HG02678 (cell line): ENCODE data around the gene ABHD17A.
"Not testable (repeated sequence)": the region's sequence is repeated elsewhere in the genome, so short reads cannot be mapped to it uniquely, and the experiment has no call there.

Experiments
- ATAC-seq: cut with Tn5 transposase; IDR thresholded peaks from one replicate; pipeline ENCODE4 v1.9.1; 2021; ENCODE audit warnings: mild to moderate bottlenecking, moderate library complexity; ENCODE audit not compliant: unreplicated experiment

ABHD17A gene

DNA sequence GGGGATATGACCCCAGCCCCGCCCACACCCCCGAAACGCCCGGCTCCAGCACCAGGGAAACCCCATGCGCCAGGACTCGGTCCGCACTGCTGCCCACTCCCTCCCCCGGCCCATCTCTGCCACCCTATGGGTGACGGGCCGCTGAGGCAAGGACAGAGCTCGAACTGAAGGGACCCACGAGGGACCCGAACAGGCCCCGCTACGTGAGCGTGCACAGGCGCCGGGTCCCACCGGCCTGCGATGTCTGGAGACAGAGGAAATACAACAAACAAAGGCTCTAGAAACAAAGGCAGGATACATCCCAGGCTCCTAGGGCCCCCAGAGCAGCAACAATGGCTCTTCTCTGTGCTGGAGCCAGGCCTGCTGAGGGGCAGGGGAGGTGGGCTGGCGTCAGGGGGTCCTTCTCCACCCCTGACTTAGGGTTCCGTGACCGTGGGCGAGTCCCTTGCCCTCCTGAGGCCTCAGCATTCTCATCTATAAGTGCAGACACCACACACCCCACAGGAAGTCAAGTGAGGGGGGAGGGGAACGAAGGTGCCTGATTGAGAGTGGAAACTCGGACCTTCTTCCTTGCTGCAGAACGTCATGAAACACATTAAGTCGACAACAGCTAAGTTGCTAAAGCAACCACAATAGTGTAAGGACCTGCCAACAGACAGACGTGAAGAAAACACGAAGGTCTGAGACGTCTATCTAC, 3.1 kb downstream of the ABHD17A start:
- ATAC-seq, result no peak

DNA sequence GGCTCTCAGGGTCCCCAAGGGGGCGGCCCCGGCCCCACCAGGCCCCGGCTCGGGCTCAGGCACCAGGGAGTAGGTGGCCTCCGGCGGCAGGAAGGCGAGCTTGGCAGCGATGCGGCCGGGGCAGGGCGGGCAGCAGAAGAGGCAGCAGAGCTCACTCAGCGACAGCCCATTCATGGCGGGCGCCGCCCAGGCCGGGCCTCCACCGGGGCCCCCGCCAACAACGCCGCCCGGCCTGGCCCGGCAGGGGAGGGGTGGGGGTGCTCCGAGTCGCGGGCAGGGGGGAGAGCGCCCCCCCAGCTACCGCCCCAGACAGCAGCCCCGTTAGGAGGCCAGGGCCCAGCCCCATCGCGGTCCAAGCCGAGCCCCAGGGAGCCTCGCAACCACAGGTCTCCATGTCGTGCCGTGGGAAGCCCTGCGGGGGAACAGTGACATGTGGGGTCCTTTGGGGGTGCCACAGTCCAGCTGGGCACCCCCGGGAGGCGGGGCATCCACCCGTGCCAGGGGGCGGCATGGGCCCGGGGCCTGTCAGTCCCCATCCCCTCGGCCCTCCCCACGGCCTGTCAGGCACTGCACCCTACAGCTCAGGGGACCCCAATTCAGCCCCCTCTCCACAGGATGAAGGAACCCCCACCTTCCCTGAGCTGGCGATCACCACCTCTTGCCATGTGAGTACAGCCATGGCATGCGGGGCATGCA, 3.8 kb downstream of the ABHD17A start:
- ATAC-seq, result not testable (repeated sequence)

DNA sequence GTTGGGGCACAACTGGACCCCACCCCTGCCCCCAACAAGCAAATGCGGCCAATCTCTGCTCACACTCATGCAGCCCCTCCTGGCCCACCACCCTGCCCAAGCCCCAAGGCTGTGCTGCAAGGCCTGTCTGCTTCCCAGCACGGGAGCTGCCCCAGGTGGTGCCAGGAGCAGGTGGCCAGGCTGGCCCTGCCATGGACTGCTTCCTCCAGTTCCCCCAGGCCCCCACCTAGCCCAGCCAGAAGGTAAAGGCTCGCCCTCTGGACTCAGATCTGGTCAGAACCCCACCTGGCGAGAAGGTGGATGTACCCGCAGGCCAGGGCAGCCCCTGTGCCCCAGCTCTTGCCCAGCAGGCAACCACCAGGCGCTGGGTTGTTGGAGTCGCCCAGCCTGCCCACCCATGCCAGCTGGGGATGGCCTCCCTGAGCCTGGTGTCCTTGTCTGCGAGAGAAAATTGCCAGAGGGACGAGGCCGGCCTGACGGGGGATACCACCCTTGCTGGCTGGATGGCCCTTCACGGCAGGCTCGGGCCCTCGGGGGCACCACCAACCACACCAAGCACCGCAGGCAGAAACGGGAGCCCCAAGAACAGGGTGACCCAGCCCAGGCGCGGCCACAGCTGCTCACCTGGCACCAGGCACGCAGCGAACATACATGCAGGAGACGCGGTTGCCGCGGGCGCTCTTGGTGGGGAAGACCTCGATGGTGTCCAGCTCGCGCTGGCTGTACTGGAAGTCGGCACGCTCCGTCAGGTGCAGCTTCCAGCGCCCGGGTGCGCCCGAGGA, 4.5 kb downstream of the ABHD17A start:
- ATAC-seq, result no peak

DNA sequence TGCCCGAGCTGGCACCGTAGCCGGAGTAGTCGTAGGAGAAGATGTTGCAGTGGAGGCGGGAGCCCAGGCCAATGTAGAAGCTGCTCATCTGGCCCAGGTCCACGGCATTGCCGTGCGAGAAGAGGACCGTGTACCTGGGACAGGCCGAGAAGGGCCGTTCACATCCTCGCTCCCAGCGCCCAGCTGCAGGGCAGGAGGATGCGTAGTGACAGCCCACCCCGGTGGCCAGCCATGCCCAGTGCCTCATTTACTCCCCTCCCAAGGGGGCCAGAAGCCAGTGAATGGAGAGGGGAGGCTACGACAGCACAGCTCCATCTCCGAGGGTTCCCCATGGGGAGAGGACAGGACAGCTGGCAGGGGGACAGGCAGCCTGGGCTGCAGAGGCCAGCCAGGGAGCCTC, 5.3 kb downstream of the ABHD17A start:
- not testable (repeated sequence) for ATAC-seq

DNA sequence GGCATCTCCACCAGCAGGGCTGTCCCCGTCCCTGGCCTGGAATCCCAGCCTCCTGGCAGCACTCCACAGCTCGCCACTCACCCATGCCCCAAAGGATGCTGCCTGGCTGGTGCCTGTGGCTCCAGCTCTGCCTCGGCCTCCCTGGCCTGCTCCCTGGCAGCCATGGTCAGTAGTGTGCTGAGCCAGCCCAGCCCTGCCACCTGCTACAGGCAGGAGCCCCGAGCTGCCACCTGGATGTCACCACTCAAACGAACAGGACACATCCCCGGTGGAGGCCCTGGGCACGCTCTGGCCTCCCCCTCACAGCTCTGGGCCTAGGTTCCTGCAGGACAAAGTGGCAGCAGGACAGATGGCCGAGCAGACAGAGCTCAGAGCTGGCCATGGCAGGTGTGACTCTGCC, 6.7 kb downstream of the ABHD17A start:
- ATAC-seq, result not testable (repeated sequence)

DNA sequence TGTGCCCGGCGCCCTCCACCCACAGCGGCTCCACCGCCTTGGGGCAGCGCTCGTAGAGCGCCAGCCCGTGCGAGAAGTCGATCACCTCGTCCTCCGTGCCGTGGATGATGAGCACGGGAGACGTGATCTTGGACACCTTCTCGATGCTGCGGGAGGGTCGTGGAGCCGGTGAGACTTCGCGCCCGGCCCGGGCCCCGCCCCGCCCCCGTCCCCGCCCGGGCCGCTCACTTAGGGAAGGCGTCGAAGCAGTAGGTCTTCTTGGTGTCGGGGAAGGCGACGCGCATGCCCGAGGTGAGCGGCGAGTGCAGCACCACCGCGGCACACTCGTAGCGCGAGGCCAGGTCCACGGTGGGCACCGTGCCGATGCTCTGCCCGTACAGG, 8.0 kb downstream of the ABHD17A start:
- not testable (repeated sequence) for ATAC-seq

DNA sequence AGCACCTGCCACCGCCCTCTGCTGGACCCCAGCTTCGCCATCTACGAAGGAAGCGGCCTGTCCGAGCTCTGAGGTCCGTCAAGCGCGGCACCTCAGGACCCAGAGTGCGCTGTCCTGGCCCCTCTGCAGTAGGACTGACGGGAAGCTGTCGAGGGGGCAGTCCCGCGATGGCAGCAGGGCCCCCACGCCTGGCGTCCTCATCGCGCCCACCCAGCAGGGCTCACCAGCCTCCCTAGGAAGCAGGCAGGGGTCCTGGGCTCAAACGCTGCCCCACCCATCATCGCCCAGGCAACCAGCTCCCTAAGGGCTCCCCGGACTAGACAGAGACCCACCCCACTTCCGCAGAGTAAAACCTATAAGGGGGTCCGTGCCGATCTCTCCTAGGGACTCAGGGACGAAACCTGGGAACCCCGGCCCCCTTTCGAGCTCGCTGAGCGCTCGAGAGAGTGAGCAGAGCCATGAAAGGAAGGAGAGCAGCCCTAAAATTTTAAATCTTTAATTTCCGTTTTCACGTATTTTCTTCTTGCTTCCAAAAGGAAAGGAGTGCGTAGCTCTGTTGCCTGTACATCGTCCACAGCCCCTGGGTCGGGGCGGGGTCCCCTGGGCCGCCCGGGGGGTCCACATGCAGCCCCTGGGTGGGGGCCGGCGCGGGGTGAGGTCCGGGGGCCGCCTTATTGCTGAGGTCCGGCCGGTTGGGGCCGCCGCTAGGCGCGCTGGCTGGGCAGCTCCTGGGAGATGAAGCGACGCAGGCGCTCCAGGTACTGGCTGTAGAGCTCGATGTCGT, 8.6 kb downstream of the ABHD17A start:
- ATAC-seq, result not testable (repeated sequence)

DNA sequence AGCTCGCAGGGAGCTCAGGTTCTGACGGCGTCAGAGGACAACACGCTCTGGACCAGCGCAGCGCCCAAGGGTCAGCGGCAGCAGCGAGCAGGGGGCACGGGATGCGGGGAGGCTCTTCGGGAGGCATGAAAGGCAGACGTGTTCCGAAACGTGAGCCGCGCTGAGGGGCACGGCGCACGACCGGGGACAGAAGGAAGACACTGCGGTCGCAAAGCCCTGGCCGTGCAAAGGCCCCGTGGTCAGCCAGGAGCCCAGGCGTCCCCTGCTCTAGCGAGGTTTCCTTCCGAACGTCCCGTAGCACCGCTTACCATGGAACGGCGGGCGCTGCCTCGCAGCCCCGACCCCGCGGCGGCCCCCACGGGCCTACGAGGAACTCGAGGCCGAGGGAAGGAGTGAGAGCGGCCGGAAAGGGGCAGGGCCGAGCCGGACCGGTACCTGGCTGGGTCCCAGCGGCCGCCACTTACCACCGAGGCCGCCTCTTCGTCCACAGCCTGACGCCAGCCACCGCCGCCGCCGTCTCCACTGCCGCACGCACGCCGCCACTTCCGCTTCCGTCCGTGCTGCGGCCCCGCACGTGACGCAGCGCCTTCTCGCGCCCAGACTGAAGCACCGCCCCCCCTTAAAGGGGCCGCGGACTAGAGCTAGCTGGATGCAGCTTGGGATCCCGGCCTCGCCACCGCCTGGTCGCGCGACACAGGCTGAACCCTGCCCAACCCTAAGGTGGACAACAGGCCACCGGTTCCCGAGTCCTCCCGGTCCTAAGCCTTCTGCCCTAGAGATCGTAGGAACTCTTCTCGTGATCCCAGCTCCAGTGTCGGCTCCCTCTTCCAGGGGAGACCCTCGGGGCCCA, 9.4 kb downstream of the ABHD17A start:
- peak; percentile 88 for ATAC-seq

DNA sequence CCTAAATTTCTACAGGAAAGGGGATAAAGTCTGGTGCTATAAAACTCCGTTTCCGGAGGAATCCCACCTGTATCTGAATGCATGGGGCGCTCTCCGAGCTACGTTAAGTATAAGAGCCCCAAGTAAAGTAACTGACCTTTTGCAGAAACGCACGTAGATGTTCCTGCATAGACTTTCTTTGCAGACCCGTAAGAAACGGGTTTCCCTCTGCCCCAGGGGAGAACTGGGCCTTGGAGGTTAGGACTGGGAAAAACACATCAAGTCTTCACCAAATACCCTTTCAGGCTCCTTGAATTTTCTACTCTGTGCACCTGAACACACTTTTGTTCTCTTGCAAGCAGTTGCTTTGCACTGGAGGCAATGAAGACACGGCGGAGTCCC, 10.0 kb downstream of the ABHD17A start:
- not testable (repeated sequence) for ATAC-seq

DNA sequence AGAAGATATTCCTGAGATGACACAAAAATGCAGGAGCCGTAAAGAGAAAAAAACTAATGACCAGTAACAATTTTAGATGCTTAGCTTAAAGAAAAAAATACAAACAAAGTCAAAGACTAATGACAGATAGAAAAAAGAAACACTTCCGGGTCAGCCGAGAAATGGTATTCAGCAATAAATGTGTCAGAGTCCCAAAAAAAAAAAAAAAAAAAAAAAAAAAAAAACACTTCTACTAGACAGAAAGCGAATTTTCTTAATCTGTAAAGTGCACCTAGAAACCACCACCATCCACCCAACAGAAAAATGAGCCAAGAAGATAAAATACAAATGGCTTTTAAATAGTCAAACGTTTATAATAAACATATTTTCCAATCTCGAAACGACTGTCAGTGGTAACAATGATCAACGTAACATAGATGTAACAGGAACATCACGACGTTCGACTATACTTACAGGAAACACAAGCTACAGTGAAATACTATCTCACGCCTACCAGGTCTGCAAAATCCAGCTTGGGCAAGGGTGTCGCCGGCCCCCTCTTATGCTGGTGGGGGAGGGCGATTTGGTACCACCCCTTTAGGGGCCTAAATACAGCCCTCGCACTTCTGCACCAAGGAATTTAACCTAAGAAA, 10.6 kb downstream of the ABHD17A start:
- ATAC-seq, result no peak

DNA sequence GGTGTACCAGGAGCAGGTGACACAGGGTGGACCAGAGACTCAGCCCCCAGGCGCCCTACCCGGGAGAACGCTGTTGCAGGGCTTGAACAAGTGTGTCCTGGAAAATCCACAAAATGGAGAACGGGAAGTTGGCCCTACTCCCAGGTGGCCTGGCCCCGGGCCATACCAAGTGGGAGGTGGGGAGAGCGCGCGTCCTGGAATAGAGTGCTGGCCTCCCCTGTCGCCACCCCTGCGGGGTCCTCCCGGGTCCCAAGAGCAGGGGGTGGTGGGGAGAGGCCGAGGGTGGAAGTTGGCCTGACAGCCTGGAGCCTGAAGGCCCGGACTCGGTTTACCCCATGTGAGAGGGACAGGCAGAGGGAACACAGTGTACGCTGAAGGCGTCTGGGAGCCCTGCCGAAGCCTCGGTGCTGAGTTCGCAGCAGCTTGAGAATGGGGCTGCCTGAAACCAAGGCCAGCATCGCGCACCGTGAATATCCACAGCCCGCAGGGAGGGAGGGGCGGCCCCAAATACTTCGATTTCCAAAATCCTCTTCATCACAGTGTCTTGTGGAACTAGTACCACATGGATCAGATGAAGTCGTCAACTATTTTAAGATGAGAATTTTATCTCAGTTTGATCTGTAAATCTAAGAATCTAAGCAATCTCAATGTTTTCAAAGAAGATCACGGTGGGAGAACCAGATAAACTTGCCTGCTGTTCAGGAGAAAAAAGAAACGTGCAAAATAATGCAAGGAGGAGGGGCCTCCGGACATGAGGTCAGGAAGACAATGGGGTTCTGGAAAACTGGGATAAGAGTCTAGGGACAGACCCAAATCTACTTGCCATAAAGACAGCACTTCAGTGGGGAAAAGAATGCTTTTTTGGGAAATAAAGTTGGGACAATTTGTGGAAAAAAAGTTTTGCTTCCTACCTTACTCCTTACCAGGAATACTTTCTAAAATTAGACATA, 11.5 kb downstream of the ABHD17A start:
- no peak for ATAC-seq

DNA sequence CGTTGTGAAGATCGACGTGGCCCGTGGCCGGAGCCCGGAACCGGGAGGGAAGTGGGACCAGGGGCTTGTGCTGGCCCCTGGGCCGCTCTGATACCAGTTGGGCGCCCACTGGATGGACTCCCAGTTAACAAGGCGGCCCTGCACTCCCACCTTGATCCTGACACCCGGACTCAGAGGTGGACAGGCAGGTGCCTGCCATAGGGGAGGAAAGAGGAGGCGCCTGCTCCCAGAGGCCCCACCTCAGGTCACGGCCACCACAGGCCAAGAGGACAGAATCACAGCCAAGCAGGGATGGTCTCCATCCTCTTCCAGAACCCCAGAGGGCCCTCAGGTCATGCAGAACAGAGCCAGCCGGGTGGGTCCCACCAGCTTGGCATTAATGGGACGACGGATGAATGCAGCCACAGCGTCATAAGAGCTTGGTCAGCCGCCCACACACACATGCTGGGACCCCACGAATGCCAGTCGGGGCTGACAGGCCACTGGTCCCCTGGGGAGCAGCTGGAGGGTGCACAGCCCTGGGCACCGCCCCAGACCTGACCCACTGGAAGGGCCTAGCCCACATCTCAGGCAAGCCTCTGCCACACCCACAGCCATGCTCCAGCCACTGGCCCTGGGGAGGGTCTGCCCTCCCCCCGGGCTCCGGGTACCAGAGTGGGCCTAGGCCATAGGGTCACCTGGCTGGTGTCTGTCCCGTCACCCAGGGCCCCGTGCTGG, 12.3 kb downstream of the ABHD17A start:
- no peak for ATAC-seq

DNA sequence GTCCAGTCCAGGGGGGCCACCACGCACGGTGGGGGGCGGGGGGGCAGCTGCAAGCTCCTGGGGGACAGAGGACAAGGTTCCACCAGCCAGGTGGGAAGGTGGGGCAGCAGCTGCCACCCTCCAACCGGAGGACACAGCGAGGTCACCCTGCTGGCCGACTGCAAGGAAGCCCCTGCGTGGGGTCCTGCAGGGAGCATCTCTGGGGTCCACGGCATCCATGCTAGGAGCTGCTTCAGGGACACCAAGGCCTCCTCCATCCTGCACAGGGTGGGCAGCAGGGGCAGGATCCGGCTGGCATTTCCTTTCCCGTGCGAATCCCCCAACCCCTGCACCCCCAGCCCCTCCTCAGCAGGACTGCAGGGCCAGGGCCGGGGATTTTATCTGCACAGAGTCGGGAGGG, 13.7 kb downstream of the ABHD17A start:
- ATAC-seq, result no peak

DNA sequence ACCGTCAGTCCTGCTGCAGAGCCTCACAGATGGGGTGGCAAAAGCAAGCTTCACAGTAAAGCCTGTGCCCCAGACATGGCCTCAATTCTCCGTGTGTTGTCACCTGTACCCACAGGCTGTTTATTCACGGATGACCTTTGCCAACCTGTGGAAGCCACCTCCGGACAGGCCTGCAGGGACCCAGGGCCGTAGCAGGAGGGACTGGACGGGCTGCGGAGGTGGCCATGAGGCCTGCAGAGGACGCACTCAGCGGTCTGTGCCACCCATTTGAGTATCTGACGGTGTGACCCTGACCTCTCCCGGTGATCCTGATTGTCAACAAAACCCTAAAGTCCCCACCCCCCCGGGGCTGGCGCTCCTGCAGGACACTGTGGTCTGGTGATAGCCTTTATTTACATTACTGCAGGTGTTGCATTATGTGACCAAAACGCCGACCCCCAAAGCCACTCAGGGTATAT, 14.1 kb downstream of the ABHD17A start:
- ATAC-seq, result no peak

DNA sequence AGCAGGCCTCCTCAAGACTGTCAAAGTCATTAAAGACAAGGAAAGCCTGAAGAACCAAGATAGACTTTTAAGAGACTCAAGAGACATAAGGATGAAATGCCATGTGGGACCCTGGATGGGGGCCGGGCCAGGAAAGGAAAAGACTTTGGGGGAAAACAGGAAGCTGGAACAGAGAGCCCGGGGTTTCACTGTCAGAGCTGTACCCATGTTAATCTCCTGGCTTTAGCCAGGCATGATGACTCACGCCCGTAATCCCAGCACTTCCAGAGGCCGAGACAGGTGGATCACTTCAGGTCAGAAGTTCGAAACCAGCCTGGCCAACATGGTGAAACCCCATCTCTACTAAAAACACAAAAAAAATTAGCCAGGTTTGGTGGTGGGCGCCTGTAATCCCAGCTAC, 16.3 kb downstream of the ABHD17A start:
- no peak for ATAC-seq

DNA sequence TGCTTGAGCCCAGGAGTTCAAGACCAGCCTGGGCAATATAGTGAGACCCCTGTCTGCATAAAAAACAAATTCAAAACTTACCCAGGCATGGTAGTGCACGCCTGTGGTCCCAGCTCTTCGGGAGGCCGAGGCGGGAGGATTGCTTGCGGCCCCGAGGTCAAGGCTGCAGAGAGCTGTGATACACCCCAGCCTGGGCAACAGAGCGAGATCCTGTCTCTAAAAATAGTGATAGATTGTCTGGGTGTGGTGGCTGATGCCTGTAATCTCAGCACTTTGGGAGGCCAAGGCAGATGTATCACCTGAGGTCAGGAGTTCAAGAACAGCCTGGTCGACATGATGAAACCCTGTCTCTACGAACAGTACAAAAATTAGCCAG, 18.0 kb downstream of the ABHD17A start:
- no peak for ATAC-seq

DNA sequence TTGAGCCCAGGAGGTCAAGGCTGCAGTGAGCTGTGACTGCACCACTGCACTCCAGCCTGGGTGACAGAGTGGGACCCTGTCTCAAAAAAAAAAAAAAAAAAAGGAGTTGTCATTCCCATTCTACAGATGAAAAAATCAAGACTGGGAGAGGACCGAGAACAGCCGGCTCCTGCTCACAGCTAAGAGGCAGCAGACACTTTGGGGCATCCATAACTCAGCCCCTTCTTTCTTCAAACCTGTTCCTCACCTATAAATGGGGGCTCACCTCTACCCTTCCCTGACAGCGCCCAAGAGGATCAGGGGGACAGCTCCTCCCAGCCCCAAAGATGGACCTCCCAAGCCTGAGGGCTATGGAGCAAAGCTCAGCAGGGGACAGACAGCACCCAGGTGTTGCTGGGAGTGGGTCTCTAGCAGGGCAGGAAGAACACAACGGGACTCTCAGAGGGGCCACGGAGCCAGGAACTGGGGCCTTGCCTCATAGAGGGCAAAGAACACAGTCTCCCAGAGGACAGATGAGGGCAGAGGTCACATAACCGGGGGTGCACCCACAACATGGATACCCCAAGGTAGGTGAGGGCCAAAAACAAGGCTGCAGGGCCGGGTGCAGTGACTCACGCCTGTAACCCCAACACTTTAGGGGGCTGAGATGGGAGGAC, 18.5 kb downstream of the ABHD17A start:
- ATAC-seq, result no peak
